DMS153 treated with DMSO at 0.1 percent for 48 hours (cell line): ENCODE measurements around the gene LDLRAD3.

ENCODE experiments used
- DNase-seq: peaks from one replicate; lab custom pipeline; 2025; ENCODE audit not compliant: unreplicated experiment; lab: John Stamatoyannopoulos, UW

The LDLRAD3 gene

DNA sequence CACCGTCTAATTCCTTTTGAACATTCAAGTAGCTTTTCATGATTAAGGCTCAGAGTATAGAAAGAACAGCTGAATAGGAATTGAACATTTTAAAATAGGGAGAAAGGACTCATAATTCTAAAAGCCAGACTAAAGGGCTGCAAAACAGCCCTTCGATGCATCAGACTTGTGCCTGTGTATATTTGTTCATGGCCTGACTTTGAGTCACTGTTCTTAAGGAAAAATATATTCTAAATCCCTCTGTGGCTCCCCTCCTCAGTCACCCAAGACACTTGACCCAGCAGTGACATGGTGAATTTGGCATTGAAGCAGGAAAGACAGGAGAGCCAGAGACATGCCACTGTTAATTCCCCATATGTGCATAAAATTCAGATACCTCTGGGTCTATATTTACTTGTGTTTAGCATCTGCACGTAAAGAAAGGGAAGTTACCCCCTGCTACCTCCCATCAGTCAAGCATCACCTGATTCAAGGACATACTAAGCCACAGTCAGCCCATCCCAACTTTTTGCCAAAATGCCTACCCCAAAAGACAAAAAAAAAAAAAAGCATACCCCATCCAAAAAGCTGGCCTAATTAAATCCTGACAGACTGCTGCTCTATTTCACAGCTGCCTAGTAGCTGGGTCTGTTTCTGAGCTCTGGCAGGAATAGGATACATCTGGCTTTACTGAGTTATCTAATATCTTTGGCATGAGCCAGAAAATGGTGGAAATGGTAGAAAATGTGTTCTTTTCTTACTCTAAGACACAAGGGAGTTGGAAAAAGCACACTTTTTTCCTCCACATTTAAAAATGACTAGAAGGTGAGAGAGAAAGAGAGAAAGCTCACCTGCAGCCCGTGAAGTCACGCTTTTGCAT, 251.9 kb downstream of the LDLRAD3 start:
- DNase-seq, result no peak

DNA sequence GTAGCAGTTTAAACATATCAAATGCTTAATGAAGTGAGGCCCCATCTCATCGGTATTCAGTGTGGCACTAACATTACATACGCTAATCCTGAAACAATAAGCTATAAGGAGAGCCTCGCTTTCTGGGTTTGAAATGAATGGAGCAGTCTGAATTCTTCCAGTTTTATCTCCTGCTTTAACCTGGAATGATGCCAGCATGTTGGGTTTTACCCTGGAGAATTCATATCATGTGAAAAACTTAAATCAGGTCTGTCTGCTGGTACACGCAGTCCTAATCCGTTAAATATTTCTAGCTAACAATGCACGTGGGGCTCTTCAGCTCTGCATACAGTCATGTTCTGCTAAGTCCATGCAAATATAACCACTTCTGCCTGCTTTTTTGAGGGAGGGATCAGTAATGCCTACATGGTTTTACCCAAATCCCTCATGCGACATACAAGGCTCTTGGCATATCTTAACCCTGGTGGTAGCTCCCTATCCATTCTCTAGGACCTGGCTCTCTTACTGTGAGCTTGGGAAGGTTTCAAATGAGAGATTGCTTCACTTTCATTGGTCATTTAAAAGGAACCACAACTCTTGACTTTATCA, 252.6 kb downstream of the LDLRAD3 start:
- DNase-seq, result no peak

DNA sequence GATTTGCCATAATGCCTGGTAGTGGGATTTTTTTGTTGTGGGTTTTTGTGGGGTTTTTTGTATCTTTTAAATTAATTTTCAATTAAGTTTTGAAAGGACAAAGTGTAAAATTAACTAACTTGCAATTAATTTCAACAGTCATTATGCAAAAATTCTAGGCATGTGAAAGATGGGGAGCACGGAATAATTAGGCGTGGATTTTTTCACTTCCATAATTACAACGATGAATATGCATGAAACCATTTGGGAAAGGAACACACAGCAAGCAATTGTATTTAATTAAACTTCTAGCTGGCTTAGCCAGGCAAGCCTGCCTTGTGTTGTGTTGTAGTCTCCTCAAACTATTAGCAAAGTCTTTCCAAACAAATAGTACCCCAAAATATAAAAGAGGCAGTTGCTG, 257.5 kb downstream of the LDLRAD3 start:
- no peak for DNase-seq

DNA sequence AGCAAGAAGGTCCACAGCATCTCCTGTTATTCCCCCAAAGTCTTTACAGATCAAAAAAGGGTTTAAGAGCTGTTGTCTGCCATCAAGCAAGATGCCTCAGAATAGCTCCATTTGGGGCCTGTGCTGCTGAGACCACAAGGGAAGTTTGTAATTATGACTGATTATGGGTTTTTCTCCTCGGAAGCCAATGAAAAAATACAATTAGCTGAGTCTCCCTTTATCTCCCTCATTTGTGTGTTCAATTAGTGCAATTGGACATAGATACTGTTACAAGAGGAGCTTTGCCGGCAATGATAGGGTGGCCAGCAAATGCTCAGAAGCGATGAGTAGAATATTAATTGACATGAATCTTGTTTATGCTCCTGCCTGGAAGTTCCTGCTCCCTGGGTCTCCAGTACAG, 261.7 kb downstream of the LDLRAD3 start:
- DNase-seq, result no peak

DNA sequence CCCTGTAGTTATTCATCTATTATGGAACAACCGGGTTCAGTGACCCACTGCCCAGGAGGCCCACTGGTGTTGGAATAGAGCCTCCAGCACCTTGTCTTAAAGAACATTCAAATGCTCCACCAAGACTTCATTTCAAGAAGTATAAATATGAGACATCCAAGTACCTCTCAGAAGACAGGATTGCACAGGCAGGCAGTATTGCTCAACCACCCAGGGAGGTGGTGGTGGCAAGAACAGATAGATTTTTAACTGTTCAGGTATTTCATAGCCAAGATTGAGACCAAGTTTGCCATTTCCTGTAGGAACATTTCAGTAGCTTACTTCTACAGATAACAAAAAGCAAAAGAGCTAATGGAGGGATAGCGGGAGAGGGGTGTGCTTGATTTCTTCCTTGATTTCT, 266.7 kb downstream of the LDLRAD3 start:
- no peak for DNase-seq

DNA sequence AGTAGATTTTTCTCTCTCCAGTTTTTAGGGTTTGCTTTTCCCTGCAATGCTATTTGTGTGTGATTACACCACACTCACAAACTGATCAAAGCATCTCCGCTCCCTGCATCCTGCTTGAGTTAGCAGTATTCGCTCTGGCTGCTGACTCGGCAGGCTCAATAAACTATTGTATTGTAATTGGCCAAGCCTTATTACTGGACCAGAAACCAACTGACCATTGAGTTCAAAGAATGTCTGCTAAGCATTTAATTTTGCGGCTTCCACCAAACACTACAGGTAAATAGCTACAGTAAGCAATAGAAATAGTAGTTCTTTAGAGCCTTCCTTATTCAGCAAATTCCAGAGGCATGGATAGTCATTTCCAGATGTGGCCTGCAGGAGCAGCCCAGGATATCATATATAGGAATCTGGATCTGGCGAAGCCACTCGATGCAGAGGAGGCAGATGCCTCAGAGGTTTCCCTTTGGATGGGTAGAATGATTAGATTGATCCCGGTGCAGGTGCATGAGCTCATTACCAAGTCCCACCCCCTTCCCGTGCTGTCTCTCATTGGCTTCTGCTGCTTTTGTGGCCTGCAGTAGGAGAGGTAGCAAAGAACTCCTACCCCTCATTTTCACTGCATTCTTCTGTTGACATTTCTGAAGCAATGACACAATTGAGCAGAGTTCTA, 268.0 kb downstream of the LDLRAD3 start:
- no peak for DNase-seq

DNA sequence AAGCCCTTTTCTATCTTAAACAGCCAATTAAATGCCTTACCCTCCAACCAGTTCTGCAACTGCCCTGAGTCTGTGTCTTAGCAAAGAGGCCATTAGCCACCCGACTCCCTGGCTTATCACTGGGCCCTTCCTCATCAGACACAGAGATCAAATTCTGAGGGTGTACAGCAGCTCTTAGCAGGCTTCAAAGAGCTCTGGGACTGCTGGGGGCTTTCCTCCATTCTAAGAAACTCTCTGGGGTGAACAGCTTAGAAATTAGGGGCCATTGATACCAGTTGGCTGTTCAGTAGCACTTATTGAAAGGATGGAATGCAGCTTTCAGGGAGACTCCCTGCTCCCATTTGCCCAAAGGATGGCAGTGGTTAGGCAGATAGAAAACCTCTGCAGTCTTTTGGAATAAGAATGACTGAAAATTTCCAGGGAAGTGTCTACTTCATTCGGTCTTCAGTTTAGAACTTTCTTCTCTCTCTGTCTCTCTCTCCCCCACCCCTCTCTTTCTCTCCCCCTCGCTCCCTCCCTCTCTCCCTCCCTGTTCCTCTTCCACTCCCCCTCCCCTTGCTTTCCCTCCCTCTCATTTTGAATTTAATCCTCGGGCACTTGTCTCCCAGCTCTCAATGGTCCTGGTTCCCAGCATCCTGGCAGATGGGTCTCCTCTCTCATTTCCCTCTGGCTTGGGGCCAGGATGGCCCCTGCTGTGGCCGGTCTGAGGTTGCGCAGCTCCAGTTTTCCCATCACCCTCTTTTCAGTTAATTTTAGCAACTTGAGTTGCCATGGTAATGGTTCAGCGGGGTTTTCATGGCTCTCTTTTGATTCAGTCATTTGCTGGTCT, 268.9 kb downstream of the LDLRAD3 start:
- DNase-seq, result no peak

DNA sequence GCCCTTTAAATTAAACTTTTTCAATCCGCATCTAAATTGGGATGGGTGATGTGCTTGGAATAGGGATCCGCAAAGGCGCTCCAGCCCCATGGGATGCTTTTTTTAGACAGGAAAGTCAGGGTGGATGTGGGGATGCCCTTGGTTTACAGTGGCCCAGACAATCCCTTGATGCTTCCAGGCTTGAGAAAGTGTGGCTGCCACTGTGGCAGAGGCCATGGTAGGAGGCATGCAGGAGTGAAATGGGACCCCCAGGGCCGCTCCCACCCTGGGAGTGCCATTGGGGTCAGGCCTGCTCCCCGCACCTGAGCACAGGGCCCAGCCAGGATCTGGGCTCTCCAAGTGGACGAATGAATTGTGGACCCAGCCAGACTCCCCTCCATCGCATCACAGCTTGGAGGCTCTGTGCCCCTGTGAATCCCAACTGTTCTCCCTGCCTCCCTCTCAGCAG, 269.6 kb downstream of the LDLRAD3 start:
- DNase-seq, result no peak

DNA sequence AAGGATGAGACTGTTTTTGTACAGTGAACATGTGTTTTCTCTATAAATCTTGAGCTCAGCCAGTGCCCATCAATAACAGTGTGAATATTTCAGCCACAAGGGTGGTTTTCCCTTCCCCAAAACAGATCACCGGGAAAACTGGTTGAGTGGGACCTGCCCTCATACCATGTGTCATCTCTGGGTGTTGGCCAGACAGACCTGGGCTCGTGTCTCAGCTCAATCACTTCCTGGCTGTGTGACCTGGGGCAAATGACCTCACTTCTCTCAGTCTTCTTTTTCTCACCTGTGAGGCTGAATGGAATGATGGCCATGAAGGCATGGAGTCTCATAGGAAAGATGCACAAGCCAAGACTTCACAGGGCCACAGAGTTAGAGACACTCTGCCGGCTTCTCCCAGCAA, 270.6 kb downstream of the LDLRAD3 start:
- DNase-seq, result no peak

DNA sequence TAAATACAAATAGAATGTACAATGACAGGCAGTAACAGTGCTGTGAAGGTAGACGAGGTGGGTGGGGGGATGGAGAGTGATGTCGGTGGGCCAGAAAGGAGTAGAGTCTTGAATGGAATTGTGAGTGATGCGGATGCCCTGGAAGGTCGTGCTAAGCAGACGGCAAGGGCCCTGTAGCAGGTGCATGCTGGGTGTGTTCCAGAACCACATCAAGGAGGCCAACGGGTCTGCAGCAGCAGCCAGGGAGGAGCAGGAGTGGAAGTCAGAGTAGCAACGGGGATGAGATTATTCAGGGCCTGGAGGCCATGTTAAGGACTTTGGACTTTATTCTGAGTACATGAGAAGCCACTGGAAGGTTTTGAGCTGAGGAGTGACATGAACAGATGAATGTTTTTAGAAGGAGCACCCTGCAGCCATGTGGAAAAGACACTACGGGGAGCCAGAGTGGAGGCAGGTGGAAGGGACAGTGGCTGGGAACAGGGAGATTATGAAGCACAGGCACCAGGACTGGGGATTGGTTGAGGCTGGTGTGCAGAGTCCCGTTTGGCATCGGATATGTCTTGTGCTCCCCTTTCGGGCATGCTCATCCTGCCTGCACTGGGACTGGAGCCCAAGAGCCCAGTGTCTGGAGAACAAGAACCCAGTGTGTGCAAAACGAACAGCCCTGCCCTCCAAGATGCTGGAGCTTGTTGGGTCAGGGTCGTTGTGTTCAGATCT, 271.3 kb downstream of the LDLRAD3 start:
- DNase-seq, result no peak

DNA sequence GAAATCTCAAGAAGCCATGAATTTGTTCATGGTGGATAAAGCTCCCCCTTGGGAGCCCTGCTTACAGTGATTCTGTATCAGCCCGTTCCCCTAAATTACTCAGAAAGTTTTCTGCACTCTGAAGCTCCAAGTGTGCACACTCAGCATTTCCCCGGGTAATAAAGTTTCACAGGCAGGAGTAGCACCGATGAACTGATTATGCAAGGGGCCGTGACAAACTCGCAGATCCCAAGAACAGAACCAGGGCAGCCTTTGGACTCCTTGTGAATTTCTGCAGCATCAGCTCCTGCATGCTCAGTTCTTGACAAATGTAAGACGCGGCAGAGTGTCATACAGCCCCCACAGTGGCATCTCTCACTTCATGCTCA, 271.8 kb downstream of the LDLRAD3 start:
- no peak for DNase-seq

DNA sequence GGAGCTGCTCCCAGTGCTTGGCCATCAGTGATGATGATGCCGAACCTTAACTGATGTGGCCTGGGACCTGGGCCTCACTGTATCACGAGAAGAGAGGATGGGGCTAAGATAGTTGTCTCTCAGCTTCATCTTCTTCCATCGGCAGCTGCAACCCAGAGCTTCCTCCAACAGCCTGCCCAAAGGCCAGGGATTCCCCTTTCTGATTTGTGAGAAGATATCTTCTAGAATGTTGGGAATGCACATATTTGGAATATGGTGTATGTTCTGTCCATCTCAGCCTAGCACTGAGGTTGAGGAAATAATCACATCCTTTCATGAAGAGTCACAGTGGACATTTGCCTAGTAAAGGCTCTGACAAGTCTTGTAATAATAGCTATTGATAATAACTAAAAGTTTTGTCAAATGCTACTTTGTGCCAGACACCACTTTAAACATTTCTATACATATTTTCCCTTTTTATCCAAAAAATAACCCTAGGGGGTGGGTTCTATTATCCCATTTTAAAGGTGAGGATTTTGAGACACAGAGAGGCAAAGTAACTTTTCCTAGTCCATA, 272.3 kb downstream of the LDLRAD3 start:
- no peak for DNase-seq

DNA sequence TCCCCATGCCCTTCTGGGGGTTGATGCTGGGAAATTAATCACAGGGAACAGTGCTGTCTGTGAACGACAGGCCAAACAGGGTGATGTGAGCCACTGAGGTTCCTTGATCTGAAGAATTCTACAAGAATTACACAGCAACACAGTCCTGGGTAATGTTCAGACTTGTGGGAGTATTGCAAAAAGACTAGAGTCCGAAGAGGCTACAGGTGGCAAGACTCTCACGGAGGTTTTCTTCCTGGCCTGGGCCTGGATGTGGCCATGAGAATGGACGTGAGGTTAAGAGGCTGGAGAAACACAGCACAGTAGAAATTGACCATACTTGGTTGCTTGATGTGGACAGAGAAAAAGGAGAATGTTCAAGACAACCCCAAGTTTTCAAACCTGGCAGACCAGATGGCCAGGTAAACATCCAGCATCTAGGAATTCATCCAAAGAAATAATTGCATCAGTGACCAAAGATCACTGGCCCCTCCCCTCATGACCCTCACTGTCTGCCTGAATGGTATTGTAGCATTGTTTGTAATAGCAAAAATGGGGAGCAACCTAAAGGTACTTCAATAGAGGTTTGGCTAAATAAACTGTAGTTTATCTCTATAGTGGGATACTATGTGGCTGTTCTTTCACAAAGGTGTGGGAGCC, 274.5 kb downstream of the LDLRAD3 start:
- DNase-seq, result no peak

DNA sequence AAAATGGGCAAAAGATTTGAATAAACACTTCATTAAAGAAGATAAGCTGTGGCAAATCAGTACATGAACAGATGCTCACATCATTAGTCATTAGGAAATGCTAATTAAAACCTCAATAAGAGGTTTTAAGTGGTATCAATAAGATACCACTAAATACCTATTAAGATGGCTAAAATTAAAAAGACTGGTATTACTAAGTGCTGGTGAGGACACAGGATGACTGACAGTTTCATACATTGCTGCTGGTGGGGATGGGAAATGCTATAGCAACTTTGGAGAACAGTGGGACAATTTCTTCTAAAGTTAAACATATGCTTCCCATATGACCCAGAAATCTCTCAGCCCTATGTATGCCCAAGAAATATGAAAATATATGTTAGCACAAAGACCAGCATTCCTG, 276.1 kb downstream of the LDLRAD3 start:
- no peak for DNase-seq

DNA sequence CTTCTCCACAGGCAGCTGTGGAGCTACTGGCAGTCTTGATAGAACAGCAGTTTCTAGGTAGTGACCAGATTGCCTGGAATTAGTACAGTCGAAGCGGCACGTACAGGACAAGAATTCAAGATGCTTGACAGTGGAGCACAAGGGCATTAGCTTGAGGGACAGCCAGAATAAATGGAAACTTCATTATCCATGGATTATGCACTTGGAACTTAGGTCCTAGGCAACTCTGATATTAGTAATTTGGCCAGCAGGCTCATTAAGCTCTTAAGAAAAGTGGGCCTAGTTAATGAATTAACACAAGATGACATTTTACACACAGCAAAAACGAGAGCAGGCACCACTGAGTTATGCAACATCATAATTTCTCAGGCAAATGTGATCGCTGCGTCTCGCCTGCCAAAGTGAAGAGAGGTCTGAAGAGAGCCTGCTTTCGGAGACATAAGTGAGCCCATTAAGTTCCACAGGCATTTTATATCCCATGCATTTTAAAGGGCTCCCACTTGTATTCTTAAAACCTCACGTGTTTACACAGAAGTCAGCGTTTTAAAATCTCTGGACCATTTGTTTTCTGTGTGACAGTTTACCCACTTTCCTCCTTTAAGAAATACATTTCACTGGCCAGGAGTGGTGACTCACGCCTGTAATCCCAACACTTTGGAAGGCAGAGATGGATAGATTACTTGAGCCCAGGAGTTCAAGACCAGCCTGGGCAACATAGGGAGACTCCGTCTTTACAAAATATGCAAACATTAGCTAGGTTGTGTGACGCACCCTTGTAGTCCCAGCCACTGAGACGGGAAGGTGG, 279.2 kb downstream of the LDLRAD3 start:
- no peak for DNase-seq

DNA sequence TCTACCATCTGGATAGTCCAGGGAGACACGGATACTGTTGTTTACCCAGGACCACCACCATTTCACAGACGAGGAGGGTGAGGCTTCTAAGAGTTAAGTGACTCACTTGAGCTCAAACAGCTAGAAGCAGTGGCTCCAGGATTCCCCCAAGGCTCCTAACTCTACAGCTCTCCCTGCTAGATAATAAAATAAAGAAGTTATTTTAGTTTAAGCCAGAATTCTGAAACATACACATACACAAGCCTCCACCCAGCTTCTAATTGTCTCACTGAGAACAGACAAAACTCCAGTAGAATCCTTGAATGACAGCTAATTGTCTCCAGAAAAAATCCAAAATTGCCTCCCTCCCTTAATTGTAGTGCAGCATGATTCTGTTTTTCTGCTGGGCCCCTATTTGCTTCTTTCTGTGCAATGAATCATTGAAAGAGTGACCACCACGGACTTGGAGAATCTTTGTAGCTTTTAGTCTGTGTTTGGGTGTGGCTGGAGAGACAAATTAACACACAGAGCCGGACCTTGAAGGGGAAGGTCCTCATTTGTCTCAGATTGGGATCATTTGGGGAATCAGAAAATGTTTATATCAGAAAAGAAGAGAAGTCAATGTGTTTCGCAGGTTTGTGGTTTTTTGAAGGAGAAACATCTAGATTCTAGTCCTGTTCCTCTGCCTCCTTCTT, 280.5 kb downstream of the LDLRAD3 start:
- no peak for DNase-seq

DNA sequence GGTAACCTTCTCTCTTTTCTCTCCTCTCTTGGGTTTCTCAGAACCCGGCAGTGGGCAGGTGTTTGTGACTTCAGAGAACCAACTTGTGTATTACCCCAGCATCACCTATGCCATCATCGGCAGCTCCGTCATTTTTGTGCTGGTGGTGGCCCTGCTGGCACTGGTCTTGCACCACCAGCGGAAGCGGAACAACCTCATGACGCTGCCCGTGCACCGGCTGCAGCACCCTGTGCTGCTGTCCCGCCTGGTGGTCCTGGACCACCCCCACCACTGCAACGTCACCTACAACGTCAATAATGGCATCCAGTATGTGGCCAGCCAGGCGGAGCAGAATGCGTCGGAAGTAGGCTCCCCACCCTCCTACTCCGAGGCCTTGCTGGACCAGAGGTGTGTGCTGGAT, 283.2 kb downstream of the LDLRAD3 start:
- DNase-seq, result no peak

DNA sequence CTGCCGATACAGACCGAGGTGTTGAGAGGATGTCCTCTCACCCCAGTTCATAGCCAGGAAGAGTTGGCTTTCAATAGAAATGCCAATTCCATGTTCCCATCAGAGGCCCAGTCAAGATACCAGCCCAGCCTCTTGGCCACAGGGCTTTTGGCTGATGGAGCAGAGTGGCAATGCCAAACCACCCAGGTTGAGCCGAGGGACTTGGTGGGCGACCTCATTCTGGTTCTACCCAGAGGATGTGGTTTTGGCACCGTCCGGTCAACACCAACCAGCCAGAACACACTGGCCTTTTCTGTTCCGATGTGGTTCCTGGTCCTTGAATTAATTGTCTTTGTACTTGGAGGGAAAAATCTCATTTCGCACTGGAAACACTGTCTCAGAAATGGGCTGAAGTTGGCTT, 284.8 kb downstream of the LDLRAD3 start:
- no peak for DNase-seq
